GM12801 (cell line): ENCODE results near the gene PHLDB3.

Source experiments
- TF ChIP-seq, protein P1 (sequence below): IDR thresholded peaks from one replicate; pipeline ENCODE4 v1.5.1; 2011; ENCODE audit warnings: control low read depth; ENCODE audit not compliant: insufficient read length; ENCODE audit errors: extremely low read depth

The PHLDB3 gene

DNA sequence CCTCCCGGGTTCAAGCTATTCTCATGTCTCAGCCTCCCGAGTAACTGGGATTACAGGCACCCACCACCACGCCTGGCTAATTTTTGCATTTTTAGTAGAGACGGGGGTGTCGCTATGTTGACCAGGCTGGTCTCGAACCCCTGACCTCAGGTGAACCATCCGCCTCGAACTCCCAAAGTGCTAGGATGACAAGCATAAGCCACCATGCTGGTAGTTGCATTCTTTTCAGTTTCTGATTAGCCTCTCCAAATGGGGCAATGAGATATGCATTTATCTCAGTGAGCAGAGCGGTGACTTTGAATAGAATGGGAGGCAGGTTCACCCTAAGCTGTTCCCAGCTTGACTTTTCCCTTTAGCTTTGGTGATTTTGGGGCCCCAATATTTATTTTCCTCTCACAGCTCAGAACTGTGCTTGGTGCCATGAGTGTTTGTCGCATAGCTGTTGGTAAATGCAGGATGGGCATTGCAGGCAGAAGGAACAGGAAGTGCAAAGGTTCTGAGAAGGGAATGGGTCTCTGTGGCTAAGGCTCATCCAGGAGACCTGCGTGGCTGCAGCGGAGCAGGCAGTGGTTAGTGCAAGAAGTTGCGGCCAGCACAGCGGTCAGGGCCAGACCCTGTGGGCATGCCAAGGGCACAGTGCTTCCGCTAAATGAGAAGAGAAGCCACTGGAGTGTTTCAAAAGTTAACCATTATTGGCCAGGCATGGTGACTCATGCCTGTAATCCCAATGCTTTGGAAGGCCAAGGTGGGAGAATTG lies 59.8 kb downstream of the PHLDB3 start:
- TF ChIP-seq, protein P1, sequence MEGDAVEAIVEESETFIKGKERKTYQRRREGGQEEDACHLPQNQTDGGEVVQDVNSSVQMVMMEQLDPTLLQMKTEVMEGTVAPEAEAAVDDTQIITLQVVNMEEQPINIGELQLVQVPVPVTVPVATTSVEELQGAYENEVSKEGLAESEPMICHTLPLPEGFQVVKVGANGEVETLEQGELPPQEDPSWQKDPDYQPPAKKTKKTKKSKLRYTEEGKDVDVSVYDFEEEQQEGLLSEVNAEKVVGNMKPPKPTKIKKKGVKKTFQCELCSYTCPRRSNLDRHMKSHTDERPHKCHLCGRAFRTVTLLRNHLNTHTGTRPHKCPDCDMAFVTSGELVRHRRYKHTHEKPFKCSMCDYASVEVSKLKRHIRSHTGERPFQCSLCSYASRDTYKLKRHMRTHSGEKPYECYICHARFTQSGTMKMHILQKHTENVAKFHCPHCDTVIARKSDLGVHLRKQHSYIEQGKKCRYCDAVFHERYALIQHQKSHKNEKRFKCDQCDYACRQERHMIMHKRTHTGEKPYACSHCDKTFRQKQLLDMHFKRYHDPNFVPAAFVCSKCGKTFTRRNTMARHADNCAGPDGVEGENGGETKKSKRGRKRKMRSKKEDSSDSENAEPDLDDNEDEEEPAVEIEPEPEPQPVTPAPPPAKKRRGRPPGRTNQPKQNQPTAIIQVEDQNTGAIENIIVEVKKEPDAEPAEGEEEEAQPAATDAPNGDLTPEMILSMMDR = no peak

DNA sequence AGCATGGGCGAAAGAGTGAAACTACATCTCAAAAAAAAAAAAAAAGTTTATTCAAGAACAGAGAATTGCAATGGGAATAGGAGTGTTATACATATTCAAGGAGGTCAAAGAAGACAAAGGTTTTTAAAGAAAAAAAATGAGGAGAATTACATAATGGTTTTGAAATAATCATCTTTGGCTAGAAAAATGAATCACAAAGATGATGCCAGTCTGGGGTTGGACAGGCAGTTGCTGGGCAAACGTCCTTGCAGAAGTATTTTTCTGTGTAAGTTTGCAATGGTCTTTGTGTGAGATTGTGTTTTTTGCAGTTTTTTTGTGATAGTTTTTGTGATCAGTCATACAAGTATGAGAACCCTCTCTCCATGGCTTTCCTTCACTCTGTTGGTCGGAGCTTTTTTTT lies 62.8 kb downstream of the PHLDB3 start:
- TF ChIP-seq, protein P1 = no peak

DNA sequence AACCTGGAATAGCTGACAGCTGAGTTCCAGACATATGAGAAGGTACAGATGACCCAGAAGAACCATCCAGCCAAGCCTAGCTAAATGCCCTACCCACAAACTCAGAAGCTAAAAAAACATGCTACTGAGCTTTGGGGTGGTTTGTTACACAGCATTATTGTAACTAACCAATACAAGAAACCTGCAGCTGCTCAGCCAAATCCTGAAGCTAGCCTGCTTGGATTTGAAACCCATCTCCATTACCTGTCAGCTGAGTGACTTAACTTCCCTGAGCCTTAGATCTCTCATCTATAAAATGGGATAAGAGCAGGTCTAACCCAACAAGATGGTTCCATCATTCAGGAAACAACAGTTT lies 64.9 kb downstream of the PHLDB3 start:
- TF ChIP-seq, protein P1 = no peak

DNA sequence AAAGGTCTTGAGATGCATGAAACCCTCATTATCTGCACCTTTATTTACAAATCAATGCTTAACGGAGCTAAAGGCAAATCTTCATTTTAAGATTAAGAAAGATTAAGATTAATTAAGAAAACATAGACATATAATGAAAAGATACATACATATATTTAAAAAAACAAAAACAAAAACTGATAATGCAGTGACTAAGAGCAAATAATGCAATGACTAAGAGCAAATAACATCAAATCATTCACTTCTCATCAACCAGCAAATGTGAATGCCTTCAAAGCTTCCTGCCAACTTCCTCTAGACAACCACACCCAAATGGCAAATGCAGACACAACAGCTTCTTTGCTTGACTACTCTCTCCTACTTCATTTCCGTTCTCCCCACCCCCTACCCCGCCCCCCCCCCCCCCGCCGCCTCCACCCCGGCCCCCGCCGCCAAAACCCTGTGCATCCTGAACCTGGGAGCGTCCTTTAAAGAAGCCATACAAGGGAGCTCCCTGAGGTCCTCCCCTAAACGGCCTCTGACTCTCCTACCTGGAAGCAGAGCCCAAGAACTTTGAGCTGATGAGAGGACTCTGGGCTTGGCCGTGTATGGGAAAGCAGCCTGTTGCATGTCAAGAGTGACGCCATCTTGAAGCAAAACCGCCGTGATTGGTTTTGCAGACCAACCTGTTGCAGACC lies 65.4 kb downstream of the PHLDB3 start:
- TF ChIP-seq, protein P1 = no peak

DNA sequence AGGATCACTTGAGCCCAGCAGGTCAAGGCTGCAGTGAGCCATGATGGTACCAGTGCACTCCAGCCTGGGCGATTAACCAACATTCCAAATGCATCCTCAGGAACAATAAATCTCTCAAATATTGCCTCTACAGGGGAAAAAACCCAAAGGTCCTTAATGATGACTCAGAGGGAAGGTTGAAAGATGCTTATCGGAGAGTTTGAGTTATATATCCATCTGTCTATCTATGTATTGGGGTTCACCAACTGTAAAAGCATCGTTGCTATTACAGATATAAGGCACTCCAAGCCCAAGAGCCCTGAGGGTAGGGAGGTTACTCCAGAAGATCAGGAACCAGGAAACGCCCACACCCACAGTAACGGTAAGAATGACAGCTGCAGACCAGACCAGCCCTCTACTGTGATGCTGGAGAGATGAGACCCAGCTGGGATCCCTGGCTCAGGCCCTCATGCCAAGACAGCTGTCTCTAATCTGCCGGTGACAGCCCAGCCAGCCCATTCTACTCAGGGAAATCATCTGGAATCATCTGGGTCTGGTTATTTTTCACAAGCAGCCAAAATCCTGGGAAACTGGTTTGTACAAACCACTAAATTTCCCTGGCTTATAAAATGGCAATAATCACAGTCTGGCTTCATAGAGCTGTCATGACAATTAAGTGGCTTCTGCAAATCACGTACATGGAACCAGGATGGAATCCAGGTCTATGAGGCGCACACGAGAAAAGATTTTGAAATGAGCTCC lies 66.1 kb downstream of the PHLDB3 start:
- TF ChIP-seq, protein P1 = no peak

DNA sequence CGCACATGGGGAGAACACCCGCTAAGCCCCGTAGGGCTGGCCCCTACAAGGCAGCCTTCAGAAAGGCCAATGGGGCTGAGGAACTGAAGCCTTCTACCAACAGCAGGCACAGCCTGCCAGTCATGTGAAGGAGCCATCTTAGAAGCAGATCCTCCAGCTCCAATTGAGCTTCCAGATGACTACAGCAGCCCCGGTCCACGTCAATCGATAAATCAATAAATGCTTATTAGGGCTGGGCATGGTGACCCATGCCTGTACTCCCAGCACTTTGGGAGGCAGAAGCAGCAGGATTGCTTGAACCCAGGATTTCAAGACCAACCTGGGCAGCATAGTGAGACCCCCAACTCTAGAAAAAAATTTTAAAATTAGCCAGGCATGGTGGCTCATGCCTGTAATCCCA lies 66.8 kb downstream of the PHLDB3 start:
- TF ChIP-seq, protein P1 = no peak

DNA sequence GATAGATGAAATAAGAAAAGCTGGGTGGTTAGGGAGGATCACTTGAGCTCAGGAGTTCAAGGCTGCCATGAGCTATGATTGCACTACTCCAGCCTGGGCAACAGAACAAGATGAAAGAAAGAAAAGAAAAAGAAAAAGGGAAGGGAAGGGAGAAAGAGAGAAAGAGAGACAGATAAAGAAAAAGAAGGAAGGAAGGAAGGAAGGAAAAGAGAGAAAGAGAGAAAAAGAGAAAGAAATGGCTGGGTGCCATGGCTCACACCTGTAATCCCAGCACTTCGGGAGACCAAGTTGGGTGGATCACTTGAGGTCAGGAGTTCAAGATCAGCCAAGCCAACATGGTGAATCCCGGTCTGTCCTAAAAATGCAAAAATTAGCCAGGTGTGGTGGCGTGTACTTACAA lies 68.8 kb downstream of the PHLDB3 start:
- TF ChIP-seq, protein P1 = no peak
